Left ventricle myocardium inferior (tissue), 1 donor: ENCODE results near the gene LVRN. TPM values are rescaled to one million over a fixed set of nuclear protein-coding genes. Genes with fewer than 3 reads are reported as not detected.

ENCODE experiments used
- DNase-seq: peaks from one replicate; pipeline ENCODE4 v3.0.0-alpha.2; 2020
- H3K27ac ChIP-seq: fragments of 200-600 bp; replicated peaks from 2 replicates; pipeline ENCODE4 v1.8.0; 2021
- H3K27me3 ChIP-seq: fragments of 200-600 bp; 2 replicates; pipeline ENCODE4 v1.8.0; 2021; ENCODE audit warnings: low read depth
- H3K36me3 ChIP-seq: fragments of 200-600 bp; 2 replicates; pipeline ENCODE4 v1.8.0; 2021
- H3K4me1 ChIP-seq: fragments of 200-600 bp; 2 replicates; pipeline ENCODE4 v1.8.0; 2021
- H3K4me3 ChIP-seq: fragments of 200-600 bp; 2 replicates; pipeline ENCODE4 v1.8.0; 2021; ENCODE audit warnings: mild to moderate bottlenecking, moderate library complexity
- H3K9me3 ChIP-seq: fragments of 200-600 bp; replicated peaks from 2 replicates; pipeline ENCODE4 v1.8.0; 2021
- CTCF ChIP-seq: fragments of 200-600 bp; IDR thresholded peaks from 2 replicates; pipeline ENCODE4 v1.8.0; 2021; ENCODE audit warnings: antibody characterized with exemption, mild to moderate bottlenecking, borderline replicate concordance
- intact Hi-C: fragments of 100-400 bp; cut with micrococcal nuclease; formaldehyde crosslinking; loops from one replicate; pipeline ENCODE4 v1.11.0; 2022
- total RNA-seq: library from RNA; stranded (reverse); fragmentation: NEBNext Ultra II Directional; extraction: Animal tissue kit (Norgen Biotek cat#: 25700); gene quantifications from one replicate; pipeline ENCODE4 v1.2.1, GENCODE V29; 2021
- donor health status: DM: no; HTN: yes; CAD: no; lungs with severe emphysema.

Gene LVRN
- total RNA-seq, 1 donor from 2014 or later = 0.14 TPM

- H3K9me3 ChIP-seq = peaks cover 7% of the 10 kb centered on the region
- H3K4me1 ChIP-seq = no peaks in the 10 kb centered on the region
- no peak overlapping the region for H3K4me3 ChIP-seq
- intact Hi-C loops = no loop called here
- no peak for TF ChIP-seq CTCF
- peak overlapping the region; percentile 61 for H3K27ac ChIP-seq
- H3K36me3 ChIP-seq = no peaks in the 10 kb centered on the region
- no peaks in the 10 kb centered on the region for H3K27me3 ChIP-seq
- no peak for DNase-seq
Observed at GRCh38 chr5:115978779-115979178, 16.5 kb downstream of the LVRN start.

GRCh38 chr5:115979201-115980041 lies 17.1 kb downstream of the LVRN start:
- no peaks in the 10 kb centered on the region for H3K36me3 ChIP-seq
- no peak for TF ChIP-seq CTCF
- DNase-seq = no peak
- no peaks in the 10 kb centered on the region for H3K4me1 ChIP-seq
- H3K27me3 ChIP-seq = no peaks in the 10 kb centered on the region
- intact Hi-C loops = no loop called here
- no peak overlapping the region for H3K4me3 ChIP-seq
- H3K27ac ChIP-seq = peak overlapping the region; percentile 61
- peaks cover 7% of the 10 kb centered on the region for H3K9me3 ChIP-seq

GRCh38 chr5:115983519-115983918 lies 21.2 kb downstream of the LVRN start:
- no peak overlapping the region for H3K4me3 ChIP-seq
- H3K36me3 ChIP-seq = no peaks in the 10 kb centered on the region
- no peak for TF ChIP-seq CTCF
- no peak for DNase-seq
- no peak overlapping the region for H3K27ac ChIP-seq
- no peaks in the 10 kb centered on the region for H3K9me3 ChIP-seq
- H3K27me3 ChIP-seq = no peaks in the 10 kb centered on the region
- H3K4me1 ChIP-seq = peaks cover 11% of the 10 kb centered on the region
- intact Hi-C loops = no loop called here

- Histone ChIP-seq H3K4me3 (no peak overlapping the region), H3K27ac (no peak overlapping the region), H3K4me1 (peaks cover 11% of the 10 kb centered on the region), H3K27me3 (no peaks in the 10 kb centered on the region), H3K9me3 (no peaks in the 10 kb centered on the region), H3K36me3 (no peaks in the 10 kb centered on the region)
- intact Hi-C loops = no loop called here
- TF ChIP-seq CTCF = no peak
- DNase-seq = no peak
Observed at GRCh38 chr5:115985802-115986757, 23.8 kb downstream of the LVRN start.

- H3K4me3 ChIP-seq = no peak overlapping the region
- no peak overlapping the region for H3K27ac ChIP-seq
- intact Hi-C loops = no loop called here
- DNase-seq = no peak
- peaks cover 11% of the 10 kb centered on the region for H3K4me1 ChIP-seq
- no peaks in the 10 kb centered on the region for H3K36me3 ChIP-seq
- TF ChIP-seq CTCF = no peak
- H3K9me3 ChIP-seq = no peaks in the 10 kb centered on the region
- no peaks in the 10 kb centered on the region for H3K27me3 ChIP-seq
Observed at GRCh38 chr5:115988002-115988401, 25.7 kb downstream of the LVRN start.
